ENCODE measurements around the gene MLKL.

GRCh38 chr16:74738816-74739215 is 38.2 kb upstream of the MLKL start:
- no peak for TF ChIP-seq CTCF (IDR thresholded peaks at IDR 0.05)
- no peak for TF ChIP-seq POLR2A (IDR thresholded peaks at IDR 0.05)

Measured in lower leg skin (tissue), 3 donors.